Measurements from ENCODE around the gene SLC23A3.

DNA sequence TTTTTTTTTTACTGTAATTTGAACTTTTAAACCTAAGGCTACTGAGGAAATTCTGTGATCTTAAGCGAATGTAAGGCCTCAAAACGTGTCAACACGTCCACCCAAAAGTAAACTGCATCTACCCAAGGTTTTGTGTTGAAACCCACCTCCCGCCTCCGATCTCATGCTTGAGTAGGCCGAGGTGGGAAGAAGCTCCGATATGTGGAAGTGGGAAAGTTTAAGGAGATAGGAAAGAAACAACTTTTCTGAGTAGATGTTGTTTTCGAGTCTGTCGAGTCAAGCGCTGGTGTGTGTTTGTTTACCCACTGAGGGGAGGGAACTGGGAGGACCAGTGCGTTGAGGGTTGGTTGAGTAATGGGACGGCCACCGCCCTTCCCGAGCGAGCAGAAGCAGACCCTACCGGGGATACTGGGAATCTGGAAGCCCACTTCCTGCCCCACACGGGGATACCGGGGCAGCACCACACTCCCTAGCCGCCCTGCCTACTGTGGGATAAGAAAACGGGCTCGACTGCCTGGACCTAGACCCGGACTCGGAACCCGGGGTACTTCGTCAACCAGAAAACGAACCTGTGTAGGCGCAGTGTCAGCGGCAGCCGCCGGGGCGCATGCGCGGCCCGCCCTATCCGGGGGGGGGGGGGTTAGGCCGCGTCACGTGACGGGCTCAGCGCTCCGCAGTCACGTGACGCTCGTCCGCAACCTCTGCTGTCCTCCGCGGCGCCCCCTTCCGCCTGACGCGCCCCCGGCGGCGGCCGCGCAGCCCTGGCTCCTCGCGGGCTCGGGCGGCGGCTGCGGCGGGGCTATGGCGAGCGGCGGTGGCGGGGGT lies 7.9 kb upstream of the SLC23A3 start, which contains the start of gene RETREG2:
- no peak for TF ChIP-seq EZH2 (IDR thresholded peaks at IDR 0.05; ENCODE audit: borderline replicate concordance, low read depth, low read length, severe bottlenecking)
- TF ChIP-seq, protein P1, sequence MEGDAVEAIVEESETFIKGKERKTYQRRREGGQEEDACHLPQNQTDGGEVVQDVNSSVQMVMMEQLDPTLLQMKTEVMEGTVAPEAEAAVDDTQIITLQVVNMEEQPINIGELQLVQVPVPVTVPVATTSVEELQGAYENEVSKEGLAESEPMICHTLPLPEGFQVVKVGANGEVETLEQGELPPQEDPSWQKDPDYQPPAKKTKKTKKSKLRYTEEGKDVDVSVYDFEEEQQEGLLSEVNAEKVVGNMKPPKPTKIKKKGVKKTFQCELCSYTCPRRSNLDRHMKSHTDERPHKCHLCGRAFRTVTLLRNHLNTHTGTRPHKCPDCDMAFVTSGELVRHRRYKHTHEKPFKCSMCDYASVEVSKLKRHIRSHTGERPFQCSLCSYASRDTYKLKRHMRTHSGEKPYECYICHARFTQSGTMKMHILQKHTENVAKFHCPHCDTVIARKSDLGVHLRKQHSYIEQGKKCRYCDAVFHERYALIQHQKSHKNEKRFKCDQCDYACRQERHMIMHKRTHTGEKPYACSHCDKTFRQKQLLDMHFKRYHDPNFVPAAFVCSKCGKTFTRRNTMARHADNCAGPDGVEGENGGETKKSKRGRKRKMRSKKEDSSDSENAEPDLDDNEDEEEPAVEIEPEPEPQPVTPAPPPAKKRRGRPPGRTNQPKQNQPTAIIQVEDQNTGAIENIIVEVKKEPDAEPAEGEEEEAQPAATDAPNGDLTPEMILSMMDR (IDR thresholded peaks at IDR 0.05; ENCODE audit: borderline replicate concordance, extremely low read depth, low read length, poor library complexity, severe bottlenecking) = peak; percentile 53
